ENCODE results near the gene FHL1.

DNA sequence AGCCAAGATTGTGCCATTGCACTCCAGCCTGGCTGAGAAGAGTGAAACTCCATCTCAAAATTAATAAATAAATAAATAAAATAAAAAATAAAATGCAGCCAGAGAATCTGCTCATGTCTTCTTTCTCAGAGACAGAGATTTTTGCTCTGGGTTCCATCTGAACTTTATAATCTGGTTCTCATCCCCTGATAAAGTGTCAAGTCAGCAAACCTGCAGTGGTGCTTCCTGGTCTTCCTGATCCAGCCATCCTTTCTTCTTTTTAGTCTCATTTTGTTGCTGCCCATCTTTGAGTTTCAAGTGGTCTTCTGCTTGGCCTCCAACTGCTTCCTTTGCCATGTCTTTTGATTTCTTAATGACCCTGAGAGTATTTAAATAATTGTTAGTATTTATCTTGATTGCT, 79.7 kb downstream of the FHL1 start:
- TF ChIP-seq POLR2A (IDR thresholded peaks at IDR 0.05; ENCODE audit: borderline replicate concordance, extremely low read depth, insufficient read depth, insufficient read length): no peak
- no peak for TF ChIP-seq EZH2phosphoT487 (IDR thresholded peaks at IDR 0.05; ENCODE audit: borderline replicate concordance)
- TF ChIP-seq POLR2AphosphoS5 (IDR thresholded peaks at IDR 0.05; ENCODE audit: low read depth, low read length): no peak
- no peak for TF ChIP-seq CTCF (IDR thresholded peaks at IDR 0.05 in 2 of 3, conservative IDR thresholded peaks at IDR 0.05 in 1 of 3; ENCODE audit: borderline replicate concordance in 1 of 3, insufficient read depth in 1 of 3, low read depth in 2 of 3, low read length in 2 of 3)
- no peak for TF ChIP-seq EZH2 (IDR thresholded peaks at IDR 0.05)
- no peak for TF ChIP-seq CEBPB (IDR thresholded peaks at IDR 0.05; ENCODE audit: low read depth)
- TF ChIP-seq SIN3A (IDR thresholded peaks at IDR 0.05; ENCODE audit: low read depth): no peak
- TF ChIP-seq ZNF274 (IDR thresholded peaks at IDR 0.05; ENCODE audit: low read depth, low read length): no peak
- no peak for TF ChIP-seq JUND (IDR thresholded peaks at IDR 0.05)
- TF ChIP-seq TCF7L2 (IDR thresholded peaks at IDR 0.05; ENCODE audit: borderline replicate concordance, extremely low read depth, insufficient read depth, insufficient read length): no peak
- TF ChIP-seq, protein P1, sequence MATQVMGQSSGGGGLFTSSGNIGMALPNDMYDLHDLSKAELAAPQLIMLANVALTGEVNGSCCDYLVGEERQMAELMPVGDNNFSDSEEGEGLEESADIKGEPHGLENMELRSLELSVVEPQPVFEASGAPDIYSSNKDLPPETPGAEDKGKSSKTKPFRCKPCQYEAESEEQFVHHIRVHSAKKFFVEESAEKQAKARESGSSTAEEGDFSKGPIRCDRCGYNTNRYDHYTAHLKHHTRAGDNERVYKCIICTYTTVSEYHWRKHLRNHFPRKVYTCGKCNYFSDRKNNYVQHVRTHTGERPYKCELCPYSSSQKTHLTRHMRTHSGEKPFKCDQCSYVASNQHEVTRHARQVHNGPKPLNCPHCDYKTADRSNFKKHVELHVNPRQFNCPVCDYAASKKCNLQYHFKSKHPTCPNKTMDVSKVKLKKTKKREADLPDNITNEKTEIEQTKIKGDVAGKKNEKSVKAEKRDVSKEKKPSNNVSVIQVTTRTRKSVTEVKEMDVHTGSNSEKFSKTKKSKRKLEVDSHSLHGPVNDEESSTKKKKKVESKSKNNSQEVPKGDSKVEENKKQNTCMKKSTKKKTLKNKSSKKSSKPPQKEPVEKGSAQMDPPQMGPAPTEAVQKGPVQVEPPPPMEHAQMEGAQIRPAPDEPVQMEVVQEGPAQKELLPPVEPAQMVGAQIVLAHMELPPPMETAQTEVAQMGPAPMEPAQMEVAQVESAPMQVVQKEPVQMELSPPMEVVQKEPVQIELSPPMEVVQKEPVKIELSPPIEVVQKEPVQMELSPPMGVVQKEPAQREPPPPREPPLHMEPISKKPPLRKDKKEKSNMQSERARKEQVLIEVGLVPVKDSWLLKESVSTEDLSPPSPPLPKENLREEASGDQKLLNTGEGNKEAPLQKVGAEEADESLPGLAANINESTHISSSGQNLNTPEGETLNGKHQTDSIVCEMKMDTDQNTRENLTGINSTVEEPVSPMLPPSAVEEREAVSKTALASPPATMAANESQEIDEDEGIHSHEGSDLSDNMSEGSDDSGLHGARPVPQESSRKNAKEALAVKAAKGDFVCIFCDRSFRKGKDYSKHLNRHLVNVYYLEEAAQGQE (IDR thresholded peaks at IDR 0.05; ENCODE audit: low read depth): no peak
- TF ChIP-seq, protein P2, sequence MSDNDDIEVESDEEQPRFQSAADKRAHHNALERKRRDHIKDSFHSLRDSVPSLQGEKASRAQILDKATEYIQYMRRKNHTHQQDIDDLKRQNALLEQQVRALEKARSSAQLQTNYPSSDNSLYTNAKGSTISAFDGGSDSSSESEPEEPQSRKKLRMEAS (IDR thresholded peaks at IDR 0.05): no peak
- TF ChIP-seq RAD21 (IDR thresholded peaks at IDR 0.05; ENCODE audit: low read depth): no peak
- TF ChIP-seq ELF1 (IDR thresholded peaks at IDR 0.05; ENCODE audit: borderline replicate concordance, low read depth): no peak
